Nephron (organoid): ENCODE results near the gene CCNB1.
"Not testable (repeated sequence)": the region's sequence is repeated elsewhere in the genome, so short reads cannot be mapped to it uniquely, and the experiment has no call there.

Source experiments
- H3K27ac Mint-ChIP-seq, 3 experiments: 2 replicates each; pipeline ENCODE4 v1.8.0; 2020; ENCODE audit warnings: mixed read lengths in 3 of 3, mild to moderate bottlenecking in 2 of 3, moderate library complexity in 1 of 3
- H3K27me3 Mint-ChIP-seq: 2 replicates; pipeline ENCODE4 v1.8.0; 2021; ENCODE audit warnings: low read depth, mild to moderate bottlenecking, moderate library complexity, mixed read lengths
- H3K36me3 Mint-ChIP-seq: 2 replicates; pipeline ENCODE4 v1.8.0; 2020; ENCODE audit warnings: low read depth, mixed read lengths
- H3K4me1 Mint-ChIP-seq: 2 replicates; pipeline ENCODE4 v1.8.0; 2020; ENCODE audit warnings: mixed read lengths
- H3K4me3 Mint-ChIP-seq, 3 experiments: 2 replicates each; pipeline ENCODE4 v1.8.0; 2020; ENCODE audit warnings: mild to moderate bottlenecking in 3 of 3, mixed read lengths in 3 of 3, moderate library complexity in 2 of 3
- H3K9me3 Mint-ChIP-seq: 2 replicates; pipeline ENCODE4 v1.8.0; 2020; ENCODE audit warnings: mixed read lengths
- TF ChIP-seq, protein P1 (sequence below), 3 experiments: fragments of 200-600 bp; sonication (generic); IDR thresholded peaks; one replicate each; pipeline ENCODE4 v1.5.0; 2021; ENCODE audit warnings: antibody characterized with exemption in 3 of 3; ENCODE audit not compliant: unreplicated experiment in 3 of 3

The CCNB1 gene

GRCh38 chr5:69166686-69167492, at the start of gene CCNB1:
TSS of gene CCNB1 (plus strand) at chr5:69167150. CDS start at chr5:69167263, 113 bp downstream.
- Mint-ChIP-seq H3K36me3 (peaks cover 22% of the 10 kb centered on the region), H3K27me3 (no peaks in the 10 kb centered on the region), H3K27ac (peak within 1 kb of the TSS; percentile 69 to 96 (median 85)), H3K9me3 (no peaks in the 10 kb centered on the region), H3K4me3 (peak within 1 kb of the TSS; percentile 95 to 98 (median 98)), H3K4me1 (peaks cover 24% of the 10 kb centered on the region)
- TF ChIP-seq, protein P1, sequence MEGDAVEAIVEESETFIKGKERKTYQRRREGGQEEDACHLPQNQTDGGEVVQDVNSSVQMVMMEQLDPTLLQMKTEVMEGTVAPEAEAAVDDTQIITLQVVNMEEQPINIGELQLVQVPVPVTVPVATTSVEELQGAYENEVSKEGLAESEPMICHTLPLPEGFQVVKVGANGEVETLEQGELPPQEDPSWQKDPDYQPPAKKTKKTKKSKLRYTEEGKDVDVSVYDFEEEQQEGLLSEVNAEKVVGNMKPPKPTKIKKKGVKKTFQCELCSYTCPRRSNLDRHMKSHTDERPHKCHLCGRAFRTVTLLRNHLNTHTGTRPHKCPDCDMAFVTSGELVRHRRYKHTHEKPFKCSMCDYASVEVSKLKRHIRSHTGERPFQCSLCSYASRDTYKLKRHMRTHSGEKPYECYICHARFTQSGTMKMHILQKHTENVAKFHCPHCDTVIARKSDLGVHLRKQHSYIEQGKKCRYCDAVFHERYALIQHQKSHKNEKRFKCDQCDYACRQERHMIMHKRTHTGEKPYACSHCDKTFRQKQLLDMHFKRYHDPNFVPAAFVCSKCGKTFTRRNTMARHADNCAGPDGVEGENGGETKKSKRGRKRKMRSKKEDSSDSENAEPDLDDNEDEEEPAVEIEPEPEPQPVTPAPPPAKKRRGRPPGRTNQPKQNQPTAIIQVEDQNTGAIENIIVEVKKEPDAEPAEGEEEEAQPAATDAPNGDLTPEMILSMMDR (IDR thresholded peaks at IDR 0.05; ENCODE audit: unreplicated experiment in 3 of 3): no peak

GRCh38 chr5:69129413-69129812, 37.5 kb upstream of the CCNB1 start:
- H3K9me3 Mint-ChIP-seq: no peaks in the 10 kb centered on the region
- H3K36me3 Mint-ChIP-seq: peaks cover 44% of the 10 kb centered on the region
- H3K4me3 Mint-ChIP-seq: no peak overlapping the region
- no peak overlapping the region for H3K27ac Mint-ChIP-seq
- H3K4me1 Mint-ChIP-seq: no peaks in the 10 kb centered on the region
- TF ChIP-seq, protein P1 (IDR thresholded peaks at IDR 0.05; ENCODE audit: unreplicated experiment in 3 of 3): no peak
- H3K27me3 Mint-ChIP-seq: no peaks in the 10 kb centered on the region

GRCh38 chr5:69130241-69130640, 36.7 kb upstream of the CCNB1 start:
- H3K27me3 Mint-ChIP-seq: no peaks in the 10 kb centered on the region
- no peaks in the 10 kb centered on the region for H3K4me1 Mint-ChIP-seq
- H3K27ac Mint-ChIP-seq: no peak overlapping the region
- TF ChIP-seq, protein P1 (IDR thresholded peaks at IDR 0.05; ENCODE audit: unreplicated experiment in 3 of 3): no peak
- H3K4me3 Mint-ChIP-seq: no peak overlapping the region
- H3K36me3 Mint-ChIP-seq: peaks cover 42% of the 10 kb centered on the region
- no peaks in the 10 kb centered on the region for H3K9me3 Mint-ChIP-seq

DNA sequence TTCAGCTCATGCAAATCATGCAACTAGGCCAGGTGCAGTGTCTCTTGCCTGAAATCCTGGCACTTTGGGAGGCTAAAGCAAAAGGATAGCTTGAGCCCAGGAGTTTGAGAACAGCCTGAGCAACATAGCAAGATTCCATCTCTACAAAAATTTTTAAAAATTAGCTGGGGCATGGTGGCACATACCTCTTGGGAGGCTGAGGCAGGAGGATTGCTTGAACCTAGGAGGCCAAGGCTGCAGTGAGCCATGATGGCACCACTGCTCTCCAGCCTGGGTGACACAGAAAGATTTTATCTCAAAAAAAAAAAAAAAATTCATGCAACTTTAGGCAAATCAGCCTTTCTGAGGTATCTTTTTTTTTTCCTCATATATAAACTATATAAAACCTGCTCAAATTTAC, 35.6 kb upstream of the CCNB1 start:
- Mint-ChIP-seq H3K4me1 (no peaks in the 10 kb centered on the region), H3K9me3 (no peaks in the 10 kb centered on the region)
- TF ChIP-seq, protein P1 (IDR thresholded peaks at IDR 0.05; ENCODE audit: unreplicated experiment in 3 of 3): no peak

GRCh38 chr5:69134126-69134525, 32.8 kb upstream of the CCNB1 start:
- Mint-ChIP-seq H3K27ac (no peak overlapping the region), H3K9me3 (peaks cover 4% of the 10 kb centered on the region), H3K36me3 (peaks cover 20% of the 10 kb centered on the region), H3K27me3 (no peaks in the 10 kb centered on the region), H3K4me3 (no peak overlapping the region), H3K4me1 (no peaks in the 10 kb centered on the region)
- TF ChIP-seq, protein P1 (IDR thresholded peaks at IDR 0.05; ENCODE audit: unreplicated experiment in 3 of 3): no peak

More for the DNA sequence above, 35.6 kb upstream of the CCNB1 start:
- Mint-ChIP-seq H3K4me3 (no peak overlapping the region), H3K36me3 (peaks cover 37% of the 10 kb centered on the region), H3K27ac (no peak overlapping the region), H3K27me3 (no peaks in the 10 kb centered on the region)

- TF ChIP-seq, protein P1 (IDR thresholded peaks at IDR 0.05; ENCODE audit: unreplicated experiment in 3 of 3): no peak
- Mint-ChIP-seq H3K36me3 (peaks cover 13% of the 10 kb centered on the region), H3K9me3 (peaks cover 14% of the 10 kb centered on the region), H3K27ac (no peak overlapping the region), H3K4me1 (no peaks in the 10 kb centered on the region), H3K4me3 (no peak overlapping the region), H3K27me3 (no peaks in the 10 kb centered on the region)
Measured at GRCh38 chr5:69136293-69136692, 30.7 kb upstream of the CCNB1 start.

- Mint-ChIP-seq H3K9me3 (peaks cover 17% of the 10 kb centered on the region), H3K36me3 (peaks cover 15% of the 10 kb centered on the region)
- H3K27me3 Mint-ChIP-seq, H3K27ac Mint-ChIP-seq, H3K4me3 Mint-ChIP-seq, H3K4me1 Mint-ChIP-seq: not testable (repeated sequence)
Measured at GRCh38 chr5:69137208-69137607, 29.7 kb upstream of the CCNB1 start.
